PFSK-1 (cell line): ENCODE measurements around the gene CEP72.

ENCODE experiments used
- FOXP2 ChIP-seq: optimal IDR thresholded peaks from 2 replicates; pipeline ENCODE3; 2011; ENCODE audit warnings: borderline replicate concordance, control low read depth, inconsistent platforms; ENCODE audit not compliant: insufficient read depth; ENCODE audit errors: extremely low read length, extremely low read depth
- POLR2AphosphoS5 ChIP-seq: IDR thresholded peaks from 2 replicates; pipeline ENCODE4 v1.6.1; 2012; ENCODE audit warnings: low read depth, mild to moderate bottlenecking, control low read depth, low read length, moderate library complexity
- SIN3A ChIP-seq: IDR thresholded peaks from 2 replicates; pipeline ENCODE4 v1.6.1; 2012; ENCODE audit warnings: mild to moderate bottlenecking, low read length, moderate library complexity, borderline replicate concordance; ENCODE audit not compliant: insufficient read depth
- TAF1 ChIP-seq: IDR thresholded peaks from 2 replicates; pipeline ENCODE4 v1.6.1; 2012; ENCODE audit warnings: low read length, control low read depth, borderline replicate concordance; ENCODE audit not compliant: insufficient read depth
- TF ChIP-seq, protein P1 (sequence below), 2 experiments: IDR thresholded peaks; 2 replicates each; pipeline versions ENCODE4 v1.6.1 to v1.8.0; 2011 to 2012; ENCODE audit warnings: low read depth in 2 of 2, low read length in 2 of 2, control low read depth in 1 of 2, inconsistent platforms in 1 of 2, mild to moderate bottlenecking in 1 of 2, moderate library complexity in 1 of 2; ENCODE audit not compliant: insufficient read depth in 1 of 2

The CEP72 gene

DNA sequence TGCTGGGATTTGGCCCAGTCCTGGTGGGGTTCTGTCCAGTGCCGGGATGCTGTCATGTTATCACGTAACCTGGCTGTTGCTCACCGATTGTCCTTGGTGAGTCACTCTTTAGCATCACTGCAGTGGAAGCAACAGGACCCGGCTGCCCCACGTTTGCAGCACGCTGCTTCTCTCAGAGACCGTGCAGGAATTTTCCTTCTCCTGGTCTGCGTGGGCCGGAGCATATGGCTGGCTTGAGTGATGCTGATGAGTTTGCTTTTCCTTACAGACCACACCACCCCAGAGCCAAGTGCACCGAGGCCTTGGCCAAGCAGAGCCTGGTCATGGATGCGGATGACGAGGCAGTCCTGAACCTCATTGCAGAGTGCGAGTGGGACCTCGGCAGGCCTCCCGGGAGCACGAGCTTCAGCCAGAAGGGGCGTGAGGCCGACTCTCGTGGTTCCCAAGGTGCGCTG is 21.4 kb downstream of the CEP72 start:
- TF ChIP-seq FOXP2 (no peak), TAF1 (no peak), POLR2AphosphoS5 (no peak), SIN3A (no peak)
- TF ChIP-seq, protein P1, sequence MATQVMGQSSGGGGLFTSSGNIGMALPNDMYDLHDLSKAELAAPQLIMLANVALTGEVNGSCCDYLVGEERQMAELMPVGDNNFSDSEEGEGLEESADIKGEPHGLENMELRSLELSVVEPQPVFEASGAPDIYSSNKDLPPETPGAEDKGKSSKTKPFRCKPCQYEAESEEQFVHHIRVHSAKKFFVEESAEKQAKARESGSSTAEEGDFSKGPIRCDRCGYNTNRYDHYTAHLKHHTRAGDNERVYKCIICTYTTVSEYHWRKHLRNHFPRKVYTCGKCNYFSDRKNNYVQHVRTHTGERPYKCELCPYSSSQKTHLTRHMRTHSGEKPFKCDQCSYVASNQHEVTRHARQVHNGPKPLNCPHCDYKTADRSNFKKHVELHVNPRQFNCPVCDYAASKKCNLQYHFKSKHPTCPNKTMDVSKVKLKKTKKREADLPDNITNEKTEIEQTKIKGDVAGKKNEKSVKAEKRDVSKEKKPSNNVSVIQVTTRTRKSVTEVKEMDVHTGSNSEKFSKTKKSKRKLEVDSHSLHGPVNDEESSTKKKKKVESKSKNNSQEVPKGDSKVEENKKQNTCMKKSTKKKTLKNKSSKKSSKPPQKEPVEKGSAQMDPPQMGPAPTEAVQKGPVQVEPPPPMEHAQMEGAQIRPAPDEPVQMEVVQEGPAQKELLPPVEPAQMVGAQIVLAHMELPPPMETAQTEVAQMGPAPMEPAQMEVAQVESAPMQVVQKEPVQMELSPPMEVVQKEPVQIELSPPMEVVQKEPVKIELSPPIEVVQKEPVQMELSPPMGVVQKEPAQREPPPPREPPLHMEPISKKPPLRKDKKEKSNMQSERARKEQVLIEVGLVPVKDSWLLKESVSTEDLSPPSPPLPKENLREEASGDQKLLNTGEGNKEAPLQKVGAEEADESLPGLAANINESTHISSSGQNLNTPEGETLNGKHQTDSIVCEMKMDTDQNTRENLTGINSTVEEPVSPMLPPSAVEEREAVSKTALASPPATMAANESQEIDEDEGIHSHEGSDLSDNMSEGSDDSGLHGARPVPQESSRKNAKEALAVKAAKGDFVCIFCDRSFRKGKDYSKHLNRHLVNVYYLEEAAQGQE (IDR thresholded peaks at IDR 0.05; ENCODE audit: insufficient read depth in 1 of 2, low read depth in 2 of 2, low read length in 2 of 2) = no peak

DNA sequence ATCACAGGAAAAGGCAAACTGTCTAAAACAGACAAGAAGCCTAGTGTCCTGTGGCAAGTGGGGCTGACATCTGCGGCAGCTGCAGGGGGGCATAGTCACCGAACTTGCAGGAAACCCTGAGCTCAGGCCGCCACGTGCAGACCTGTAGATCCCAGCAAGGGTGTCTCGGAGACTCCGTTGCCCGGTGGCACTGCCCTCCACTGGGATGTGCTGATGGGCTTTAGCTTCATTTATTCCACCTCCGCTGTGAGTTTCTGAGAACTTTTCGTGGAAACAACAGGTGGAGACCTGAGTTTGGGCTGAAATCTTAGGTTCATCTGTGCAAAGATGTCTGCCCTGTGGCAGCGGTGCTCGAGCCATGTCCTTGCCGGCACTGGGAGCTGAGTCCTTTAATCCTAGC is 22.1 kb downstream of the CEP72 start:
- TF ChIP-seq TAF1 (no peak), SIN3A (no peak), POLR2AphosphoS5 (no peak), FOXP2 (no peak)
- TF ChIP-seq, protein P1 (IDR thresholded peaks at IDR 0.05; ENCODE audit: insufficient read depth in 1 of 2, low read depth in 2 of 2, low read length in 2 of 2) = no peak

DNA sequence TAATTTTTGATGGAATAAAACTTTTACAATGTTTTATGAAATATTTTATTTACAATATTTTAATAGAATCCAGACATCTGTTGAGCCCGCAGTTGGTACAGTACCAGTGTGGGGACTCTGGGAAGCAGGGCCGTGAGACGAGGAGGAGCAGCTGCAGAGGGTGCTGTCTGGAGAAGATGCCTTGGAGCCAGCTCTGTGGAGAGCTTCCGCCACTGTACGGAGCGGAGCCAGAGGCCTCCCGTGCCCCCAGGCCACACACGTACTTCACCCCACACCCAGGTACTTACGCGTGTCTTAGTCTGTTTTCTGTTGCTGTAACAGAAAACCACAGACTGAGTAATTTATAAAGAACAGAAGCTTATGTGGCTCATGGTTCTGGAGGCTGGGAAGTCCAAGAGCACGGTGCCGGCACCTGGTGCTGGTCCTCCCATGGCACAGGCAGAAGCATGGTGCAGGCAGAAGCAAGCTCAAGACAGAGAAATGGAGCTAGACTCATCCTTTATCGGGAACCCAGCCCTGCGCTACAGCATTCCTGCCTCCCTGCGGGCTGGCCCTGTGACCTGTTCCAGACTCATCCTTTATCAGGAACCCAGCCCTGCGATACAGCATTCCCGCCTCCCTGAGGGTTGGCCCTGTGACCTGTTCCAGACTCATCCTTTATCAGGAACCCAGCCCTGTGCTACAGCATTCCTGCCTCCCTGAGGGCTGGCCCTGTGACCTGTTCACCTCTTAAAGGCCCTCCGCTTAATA is 23.3 kb downstream of the CEP72 start:
- TF ChIP-seq, protein P1 (IDR thresholded peaks at IDR 0.05; ENCODE audit: insufficient read depth in 1 of 2, low read depth in 2 of 2, low read length in 2 of 2) = no peak
- TF ChIP-seq POLR2AphosphoS5 = no peak
- TF ChIP-seq TAF1 = no peak
- no peak for TF ChIP-seq SIN3A
- TF ChIP-seq FOXP2 = no peak

DNA sequence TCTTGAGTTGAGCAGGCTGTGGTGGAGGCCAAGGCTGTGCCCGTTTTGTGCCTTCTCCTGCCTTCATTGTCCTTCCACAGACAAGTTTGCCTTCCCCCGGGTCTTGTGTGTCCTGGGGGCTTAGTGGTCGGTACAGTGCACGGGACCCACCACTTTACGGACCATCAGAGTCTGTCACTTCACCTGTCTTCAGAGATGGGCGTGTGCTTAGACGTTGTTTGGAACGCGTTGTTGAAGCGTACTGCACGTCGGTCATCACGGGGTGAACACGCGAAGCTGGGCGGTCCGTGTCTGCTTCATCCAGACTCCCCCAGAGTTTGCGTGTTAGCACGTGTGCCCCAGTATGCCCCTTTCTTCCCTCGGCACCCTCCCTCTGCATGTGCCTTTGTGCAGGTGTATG is 24.8 kb downstream of the CEP72 start:
- no peak for TF ChIP-seq TAF1
- no peak for TF ChIP-seq FOXP2
- TF ChIP-seq SIN3A = no peak
- no peak for TF ChIP-seq POLR2AphosphoS5
- TF ChIP-seq, protein P1 (IDR thresholded peaks at IDR 0.05; ENCODE audit: insufficient read depth in 1 of 2, low read depth in 2 of 2, low read length in 2 of 2) = no peak
